ENCODE measurements around the gene POLR2F.

Gene POLR2F

GRCh38 chr22:37953437-37954179 is at the start of gene POLR2F, which contains the start of gene C22orf23:
TSS of gene POLR2F (plus strand) at chr22:37953699. CDS start at chr22:37953788, 89 bp downstream.
TSS of gene C22orf23 (minus strand) at chr22:37953601. CDS start at chr22:37953149, 452 bp downstream.
- peak within 1 kb of the TSS; percentile 94 for H3K4me3 ChIP-seq (ENCODE audit: control insufficient read depth, low read depth, low read length)
- peak; percentile 74 for DNase-seq (ENCODE audit: low read depth)
- no peak for TF ChIP-seq CTCF (IDR thresholded peaks at IDR 0.05; ENCODE audit: control insufficient read depth, insufficient read depth, low read depth, low read length, missing control alignments)

- DNase-seq (ENCODE audit: low read depth) = peak; percentile 90
- peak overlapping the region; percentile 43 for H3K4me3 ChIP-seq (ENCODE audit: control insufficient read depth, low read depth, low read length)
- TF ChIP-seq CTCF (IDR thresholded peaks at IDR 0.05; ENCODE audit: control insufficient read depth, insufficient read depth, low read depth, low read length, missing control alignments) = no peak
Measured at GRCh38 chr22:37904572-37905533, 48.6 kb upstream of the POLR2F start.

GRCh38 chr22:37905534-37906363 is 47.8 kb upstream of the POLR2F start, which contains the start of gene MICALL1:
TSS of gene MICALL1 (plus strand) at chr22:37906297. CDS start at chr22:37906423, 126 bp downstream.
- TF ChIP-seq CTCF (IDR thresholded peaks at IDR 0.05; ENCODE audit: control insufficient read depth, insufficient read depth, low read depth, low read length, missing control alignments) = no peak
- DNase-seq (ENCODE audit: low read depth) = no peak
- peak within 1 kb of the TSS; percentile 89 for H3K4me3 ChIP-seq (ENCODE audit: control insufficient read depth, low read depth, low read length)

- peak overlapping the region; percentile 89 for H3K4me3 ChIP-seq (ENCODE audit: control insufficient read depth, low read depth, low read length)
- DNase-seq (ENCODE audit: low read depth) = no peak
- TF ChIP-seq CTCF (IDR thresholded peaks at IDR 0.05; ENCODE audit: control insufficient read depth, insufficient read depth, low read depth, low read length, missing control alignments) = no peak
Measured at GRCh38 chr22:37906364-37907008, 47.0 kb upstream of the POLR2F start.

- no peak for TF ChIP-seq CTCF (IDR thresholded peaks at IDR 0.05; ENCODE audit: control insufficient read depth, insufficient read depth, low read depth, low read length, missing control alignments)
- no peak for DNase-seq (ENCODE audit: low read depth)
- peak overlapping the region; percentile 89 for H3K4me3 ChIP-seq (ENCODE audit: control insufficient read depth, low read depth, low read length)
Measured at GRCh38 chr22:37907036-37907954, 46.2 kb upstream of the POLR2F start.

Data from AG09309 (cell line).